ENCODE data around the gene PTDSS2. TPM values are rescaled to one million over a fixed set of nuclear protein-coding genes. Genes with fewer than 3 reads are reported as not detected.

PTDSS2 gene
- total RNA-seq, 1 experiment from 2014 or later: 49.5 TPM

DNA sequence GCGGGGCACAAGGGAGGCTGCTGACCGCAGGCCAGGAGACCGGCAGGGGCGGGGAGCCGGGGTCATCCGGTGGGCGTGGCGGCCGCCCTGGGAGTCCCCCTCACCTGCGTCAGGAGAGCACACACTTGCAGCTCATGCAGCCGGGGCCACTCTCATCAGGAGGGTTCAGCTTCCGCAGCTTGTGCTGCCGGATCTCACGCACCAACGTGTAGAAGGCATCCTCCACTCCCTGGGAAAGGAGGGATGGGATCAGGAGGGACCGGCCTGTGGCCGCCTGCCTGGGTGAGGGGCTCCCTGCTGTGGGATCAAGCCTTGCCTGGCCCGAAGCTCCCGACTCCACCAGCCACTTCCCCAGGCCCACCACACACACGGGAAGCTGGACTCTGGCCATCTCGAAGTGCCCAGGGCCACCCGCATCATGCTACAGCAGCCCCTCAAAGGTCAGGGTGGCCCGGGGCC lies 82.5 kb downstream of the PTDSS2 start:
- Mint-ChIP-seq H3K9me3 (no peaks in the 10 kb centered on the region), H3K36me3 (peaks cover 5% of the 10 kb centered on the region; the same call in 1 of the 2 replicates), H3K4me3 (no peak overlapping the region), H3K4me1 (no peaks in the 10 kb centered on the region), H3K27me3 (ENCODE audit: low read depth) (peaks cover 7% of the 10 kb centered on the region), H3K27ac (no peak overlapping the region)
- DNase-seq (ENCODE audit: low spot score) (peak; percentile 8), ATAC-seq (no peak)
- TF ChIP-seq, protein P1, sequence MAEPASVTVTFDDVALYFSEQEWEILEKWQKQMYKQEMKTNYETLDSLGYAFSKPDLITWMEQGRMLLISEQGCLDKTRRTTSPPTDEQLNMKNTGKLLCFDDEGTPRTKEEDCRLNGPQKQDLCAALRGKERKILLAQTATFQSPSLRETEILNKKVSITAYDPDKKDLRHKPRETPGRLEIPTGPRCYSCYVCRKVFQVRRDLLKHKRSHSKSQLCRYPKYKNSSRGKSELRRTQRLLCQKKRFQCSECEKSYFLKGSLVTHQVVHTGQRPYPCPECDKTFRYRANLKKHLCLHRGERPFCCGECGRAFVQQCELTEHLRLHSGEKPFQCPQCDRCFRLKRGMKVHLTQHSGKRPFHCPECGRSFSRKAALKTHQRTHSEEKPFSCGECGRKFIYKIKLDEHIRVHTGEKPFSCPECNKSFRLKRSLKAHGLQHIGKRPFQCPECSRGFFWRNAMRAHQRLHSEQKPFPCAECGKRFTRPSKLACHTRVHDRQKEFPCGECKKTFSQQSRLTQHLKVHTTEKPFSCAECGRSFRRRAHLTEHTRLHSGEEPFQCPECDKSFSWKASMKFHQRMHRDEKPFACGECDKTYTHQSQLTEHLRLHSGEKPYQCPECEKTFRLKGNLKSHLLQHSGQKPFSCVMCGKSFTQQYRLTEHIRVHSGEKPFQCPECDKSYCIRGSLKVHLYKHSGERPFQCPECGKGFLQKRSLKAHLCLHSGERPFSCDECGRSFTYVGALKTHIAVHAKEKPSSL (CRISPR knock-in tag; conservative IDR thresholded peaks at IDR 0.05): no peak
- TF ChIP-seq SMAD3 (CRISPR knock-in tag; IDR thresholded peaks at IDR 0.05; ENCODE audit: borderline replicate concordance) (no peak), GRHL2 (CRISPR knock-in tag; IDR thresholded peaks at IDR 0.05; ENCODE audit: insufficient replicate concordance, severe bottlenecking) (no peak), PRRX2 (CRISPR knock-in tag; IDR thresholded peaks at IDR 0.05) (no peak)
- TF ChIP-seq, protein P2, sequence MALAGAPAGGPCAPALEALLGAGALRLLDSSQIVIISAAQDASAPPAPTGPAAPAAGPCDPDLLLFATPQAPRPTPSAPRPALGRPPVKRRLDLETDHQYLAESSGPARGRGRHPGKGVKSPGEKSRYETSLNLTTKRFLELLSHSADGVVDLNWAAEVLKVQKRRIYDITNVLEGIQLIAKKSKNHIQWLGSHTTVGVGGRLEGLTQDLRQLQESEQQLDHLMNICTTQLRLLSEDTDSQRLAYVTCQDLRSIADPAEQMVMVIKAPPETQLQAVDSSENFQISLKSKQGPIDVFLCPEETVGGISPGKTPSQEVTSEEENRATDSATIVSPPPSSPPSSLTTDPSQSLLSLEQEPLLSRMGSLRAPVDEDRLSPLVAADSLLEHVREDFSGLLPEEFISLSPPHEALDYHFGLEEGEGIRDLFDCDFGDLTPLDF (CRISPR knock-in tag; IDR thresholded peaks at IDR 0.05): no peak
- TF ChIP-seq, protein P3, sequence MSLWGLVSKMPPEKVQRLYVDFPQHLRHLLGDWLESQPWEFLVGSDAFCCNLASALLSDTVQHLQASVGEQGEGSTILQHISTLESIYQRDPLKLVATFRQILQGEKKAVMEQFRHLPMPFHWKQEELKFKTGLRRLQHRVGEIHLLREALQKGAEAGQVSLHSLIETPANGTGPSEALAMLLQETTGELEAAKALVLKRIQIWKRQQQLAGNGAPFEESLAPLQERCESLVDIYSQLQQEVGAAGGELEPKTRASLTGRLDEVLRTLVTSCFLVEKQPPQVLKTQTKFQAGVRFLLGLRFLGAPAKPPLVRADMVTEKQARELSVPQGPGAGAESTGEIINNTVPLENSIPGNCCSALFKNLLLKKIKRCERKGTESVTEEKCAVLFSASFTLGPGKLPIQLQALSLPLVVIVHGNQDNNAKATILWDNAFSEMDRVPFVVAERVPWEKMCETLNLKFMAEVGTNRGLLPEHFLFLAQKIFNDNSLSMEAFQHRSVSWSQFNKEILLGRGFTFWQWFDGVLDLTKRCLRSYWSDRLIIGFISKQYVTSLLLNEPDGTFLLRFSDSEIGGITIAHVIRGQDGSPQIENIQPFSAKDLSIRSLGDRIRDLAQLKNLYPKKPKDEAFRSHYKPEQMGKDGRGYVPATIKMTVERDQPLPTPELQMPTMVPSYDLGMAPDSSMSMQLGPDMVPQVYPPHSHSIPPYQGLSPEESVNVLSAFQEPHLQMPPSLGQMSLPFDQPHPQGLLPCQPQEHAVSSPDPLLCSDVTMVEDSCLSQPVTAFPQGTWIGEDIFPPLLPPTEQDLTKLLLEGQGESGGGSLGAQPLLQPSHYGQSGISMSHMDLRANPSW (CRISPR knock-in tag; conservative IDR thresholded peaks at IDR 0.05; ENCODE audit: low read depth): no peak
- ChIA-PET CTCF (interaction anchor here (1.3 kb wide), 1 partner anchor 125 kb away, joined by 4 read pairs; no protein-coding TSS in a partner anchor), POLR2A (no interaction called here)

- no peaks in the 10 kb centered on the region for H3K4me1 Mint-ChIP-seq
- no peak for TF ChIP-seq E2F5 (CRISPR knock-in tag; IDR thresholded peaks at IDR 0.05)
- TF ChIP-seq ZNF671 (CRISPR knock-in tag; IDR thresholded peaks at IDR 0.05): no peak
- TF ChIP-seq, protein P4, sequence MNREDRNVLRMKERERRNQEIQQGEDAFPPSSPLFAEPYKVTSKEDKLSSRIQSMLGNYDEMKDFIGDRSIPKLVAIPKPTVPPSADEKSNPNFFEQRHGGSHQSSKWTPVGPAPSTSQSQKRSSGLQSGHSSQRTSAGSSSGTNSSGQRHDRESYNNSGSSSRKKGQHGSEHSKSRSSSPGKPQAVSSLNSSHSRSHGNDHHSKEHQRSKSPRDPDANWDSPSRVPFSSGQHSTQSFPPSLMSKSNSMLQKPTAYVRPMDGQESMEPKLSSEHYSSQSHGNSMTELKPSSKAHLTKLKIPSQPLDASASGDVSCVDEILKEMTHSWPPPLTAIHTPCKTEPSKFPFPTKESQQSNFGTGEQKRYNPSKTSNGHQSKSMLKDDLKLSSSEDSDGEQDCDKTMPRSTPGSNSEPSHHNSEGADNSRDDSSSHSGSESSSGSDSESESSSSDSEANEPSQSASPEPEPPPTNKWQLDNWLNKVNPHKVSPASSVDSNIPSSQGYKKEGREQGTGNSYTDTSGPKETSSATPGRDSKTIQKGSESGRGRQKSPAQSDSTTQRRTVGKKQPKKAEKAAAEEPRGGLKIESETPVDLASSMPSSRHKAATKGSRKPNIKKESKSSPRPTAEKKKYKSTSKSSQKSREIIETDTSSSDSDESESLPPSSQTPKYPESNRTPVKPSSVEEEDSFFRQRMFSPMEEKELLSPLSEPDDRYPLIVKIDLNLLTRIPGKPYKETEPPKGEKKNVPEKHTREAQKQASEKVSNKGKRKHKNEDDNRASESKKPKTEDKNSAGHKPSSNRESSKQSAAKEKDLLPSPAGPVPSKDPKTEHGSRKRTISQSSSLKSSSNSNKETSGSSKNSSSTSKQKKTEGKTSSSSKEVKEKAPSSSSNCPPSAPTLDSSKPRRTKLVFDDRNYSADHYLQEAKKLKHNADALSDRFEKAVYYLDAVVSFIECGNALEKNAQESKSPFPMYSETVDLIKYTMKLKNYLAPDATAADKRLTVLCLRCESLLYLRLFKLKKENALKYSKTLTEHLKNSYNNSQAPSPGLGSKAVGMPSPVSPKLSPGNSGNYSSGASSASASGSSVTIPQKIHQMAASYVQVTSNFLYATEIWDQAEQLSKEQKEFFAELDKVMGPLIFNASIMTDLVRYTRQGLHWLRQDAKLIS (CRISPR knock-in tag; IDR thresholded peaks at IDR 0.05; ENCODE audit: borderline replicate concordance): no peak
- no peak for TF ChIP-seq PREB (CRISPR knock-in tag; IDR thresholded peaks at IDR 0.05; ENCODE audit: borderline replicate concordance)
- TF ChIP-seq SOX15 (CRISPR knock-in tag; IDR thresholded peaks at IDR 0.05): no peak
- no peak for TF ChIP-seq ZNF416 (CRISPR knock-in tag; IDR thresholded peaks at IDR 0.05)
- no peak for TF ChIP-seq ZNF263 (CRISPR knock-in tag; IDR thresholded peaks at IDR 0.05; ENCODE audit: low read depth)
- TF ChIP-seq TCF7 (CRISPR knock-in tag; IDR thresholded peaks at IDR 0.05; ENCODE audit: low read depth): no peak
- TF ChIP-seq SMAD4 (CRISPR knock-in tag; IDR thresholded peaks at IDR 0.05): no peak
- no peak for TF ChIP-seq AR (CRISPR knock-in tag; IDR thresholded peaks at IDR 0.05)
- H3K4me3 Mint-ChIP-seq: no peak overlapping the region
- peaks cover 12% of the 10 kb centered on the region for H3K27me3 Mint-ChIP-seq (ENCODE audit: low read depth)
- peaks cover 5% of the 10 kb centered on the region; the same call in 1 of the 2 replicates for H3K36me3 Mint-ChIP-seq
- ATAC-seq (no peak), DNase-seq (ENCODE audit: low spot score) (peak; percentile 8)
- H3K9me3 Mint-ChIP-seq: no peaks in the 10 kb centered on the region
- no peak overlapping the region for H3K27ac Mint-ChIP-seq
- CTCF ChIA-PET: interaction anchor here (1.3 kb wide), 1 partner anchor 126 kb away, joined by 4 read pairs; no protein-coding TSS in a partner anchor
- POLR2A ChIA-PET: no interaction called here
Measured at GRCh38 chr11:532986-533585, 83.0 kb downstream of the PTDSS2 start.
